ELR (cell line): ENCODE measurements around the gene BICC1.
A peak's percentile ranks its signal among the peaks of the same experiment; 100 is the strongest.
"Not testable (repeated sequence)": the region's sequence is repeated elsewhere in the genome, so short reads cannot be mapped to it uniquely, and the experiment has no call there.

Experiments
- DNase-seq: peaks from one replicate; pipeline ENCODE4 v3.0.0-alpha.2; 2015; ENCODE audit warnings: low read depth

Gene BICC1

DNA sequence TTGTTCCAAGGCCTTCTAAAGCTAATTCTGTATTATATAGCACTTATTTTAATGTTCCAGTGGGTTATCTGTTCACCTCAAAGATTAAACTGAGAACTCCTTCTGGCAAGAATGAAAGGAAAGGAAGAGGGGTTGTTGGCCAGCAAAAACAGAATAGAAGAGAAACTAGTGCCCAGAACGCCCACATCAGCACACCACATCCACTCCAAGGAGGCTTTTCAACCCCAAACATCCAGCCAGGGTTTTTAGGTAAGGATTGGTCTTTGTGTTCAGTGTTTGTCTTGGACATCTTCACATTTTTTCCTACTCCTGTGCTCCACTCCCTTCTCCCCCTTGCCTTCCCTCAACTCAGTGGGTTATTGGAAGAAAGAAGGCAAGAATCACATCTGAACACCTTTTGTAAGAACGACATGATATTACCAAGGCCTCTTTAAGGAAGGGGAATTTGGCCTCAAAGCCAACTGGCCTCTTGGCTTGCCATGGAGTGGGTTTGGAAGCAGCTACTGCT, 55.8 kb downstream of the BICC1 start:
- DNase-seq = no peak

- DNase-seq = no peak
Observed at GRCh38 chr10:58570307-58570723, 57.6 kb downstream of the BICC1 start.

GRCh38 chr10:58570979-58571378, 58.3 kb downstream of the BICC1 start:
- DNase-seq = no peak

GRCh38 chr10:58573144-58573543, 60.5 kb downstream of the BICC1 start:
- DNase-seq = no peak

GRCh38 chr10:58574058-58574457, 61.4 kb downstream of the BICC1 start:
- no peak for DNase-seq

- DNase-seq = no peak
Observed at GRCh38 chr10:58575491-58575890, 62.8 kb downstream of the BICC1 start.

- no peak for DNase-seq
Observed at GRCh38 chr10:58576751-58577436, 64.2 kb downstream of the BICC1 start.

- DNase-seq = peak; percentile 5
Observed at GRCh38 chr10:58577437-58577777, 64.7 kb downstream of the BICC1 start.

DNA sequence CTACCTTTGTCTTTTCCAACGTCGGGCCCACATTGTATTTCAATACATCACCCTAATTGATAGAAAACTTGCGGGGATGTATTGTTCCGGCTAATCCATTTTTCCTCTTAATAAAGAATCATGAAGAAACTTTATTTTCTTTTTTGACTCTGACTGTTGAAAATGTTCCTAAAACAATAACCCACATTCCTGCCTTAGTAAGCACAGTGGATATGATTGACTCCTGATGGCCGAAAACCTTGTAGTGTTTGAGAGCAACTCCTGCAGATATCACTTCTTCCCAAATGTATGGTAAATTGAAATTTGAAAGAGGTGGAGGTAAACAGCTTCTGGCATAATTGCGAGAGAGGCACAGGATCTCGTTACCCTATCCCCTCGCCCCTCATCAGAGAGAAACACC, 65.7 kb downstream of the BICC1 start:
- DNase-seq = no peak

GRCh38 chr10:58579011-58579655, 66.5 kb downstream of the BICC1 start:
- DNase-seq = no peak

DNA sequence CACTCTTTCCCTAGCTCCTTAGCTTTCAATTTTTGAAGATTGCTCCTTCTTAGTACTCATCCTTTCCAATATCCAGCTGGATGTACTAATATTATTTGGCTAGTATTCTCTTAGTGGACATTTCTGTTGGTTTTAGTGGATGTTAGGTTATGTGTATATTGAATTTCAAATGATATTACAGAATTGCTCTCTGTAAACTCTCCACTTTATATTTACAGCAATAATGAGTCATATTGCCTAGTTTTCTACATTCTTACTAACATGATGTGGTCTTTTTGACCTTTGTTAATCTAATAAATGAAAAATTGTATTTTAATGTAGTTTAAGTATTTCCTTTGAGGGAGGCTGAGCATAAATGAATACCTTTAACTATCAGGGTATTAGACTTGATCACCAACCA, 69.4 kb downstream of the BICC1 start:
- DNase-seq = no peak

DNA sequence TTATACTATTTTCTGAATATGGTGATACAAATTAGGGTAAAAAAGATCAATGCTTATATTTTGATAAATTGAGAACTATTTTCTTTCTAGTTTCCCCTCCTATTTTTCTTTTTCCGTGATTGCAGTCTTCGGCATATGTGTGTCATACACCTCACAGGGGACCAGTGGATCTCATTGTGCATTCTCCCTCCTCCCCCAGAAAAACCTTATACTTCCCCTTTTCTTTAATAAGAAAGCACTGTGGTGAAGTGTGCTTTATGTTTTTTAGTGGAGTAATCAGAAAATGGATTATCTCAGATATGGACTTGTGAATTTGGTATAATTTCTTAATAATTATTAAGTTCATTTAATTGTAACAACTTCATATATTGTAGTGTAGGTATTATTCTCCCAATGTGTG, 72.8 kb downstream of the BICC1 start:
- DNase-seq = no peak

GRCh38 chr10:58586282-58587245, 73.9 kb downstream of the BICC1 start:
- DNase-seq = no peak

GRCh38 chr10:58587676-58588075, 75.0 kb downstream of the BICC1 start:
- DNase-seq = peak; percentile 21

- DNase-seq = no peak
Observed at GRCh38 chr10:58588673-58589265, 76.1 kb downstream of the BICC1 start.

DNA sequence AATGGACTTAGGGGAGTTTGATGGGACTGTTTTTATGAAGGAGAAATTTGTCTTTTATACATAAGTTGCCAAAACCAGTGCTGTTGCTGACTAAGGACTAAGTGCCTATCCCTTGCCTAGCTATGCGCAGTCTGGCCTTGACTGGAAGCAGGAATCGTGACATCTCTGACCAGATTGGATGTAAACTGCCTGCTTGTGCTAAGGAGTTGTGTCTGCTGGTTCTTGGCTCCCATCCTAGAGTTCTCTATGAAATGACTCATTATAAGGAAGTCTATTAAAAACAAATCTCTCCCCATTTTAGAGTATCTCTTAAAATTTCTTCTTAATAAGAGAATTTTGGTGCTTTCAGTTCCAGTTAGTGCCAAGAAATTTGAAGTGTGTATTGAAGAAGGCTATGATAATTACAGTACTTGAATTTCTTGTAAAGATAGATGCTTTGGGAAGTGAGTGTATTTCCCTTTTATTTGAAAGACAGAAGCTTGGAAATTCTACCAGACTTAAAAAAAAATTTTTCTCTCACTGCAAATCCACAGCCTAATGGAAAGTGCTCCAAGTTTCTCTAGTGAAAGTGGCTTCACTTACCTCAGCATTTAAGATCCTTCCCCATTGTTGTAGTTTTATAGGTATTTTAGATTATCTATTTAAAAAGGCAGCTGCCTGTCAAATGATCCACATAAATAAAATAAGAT, 77.6 kb downstream of the BICC1 start:
- DNase-seq = peak; percentile 86

GRCh38 chr10:58590924-58591323, 78.3 kb downstream of the BICC1 start:
- no peak for DNase-seq

DNA sequence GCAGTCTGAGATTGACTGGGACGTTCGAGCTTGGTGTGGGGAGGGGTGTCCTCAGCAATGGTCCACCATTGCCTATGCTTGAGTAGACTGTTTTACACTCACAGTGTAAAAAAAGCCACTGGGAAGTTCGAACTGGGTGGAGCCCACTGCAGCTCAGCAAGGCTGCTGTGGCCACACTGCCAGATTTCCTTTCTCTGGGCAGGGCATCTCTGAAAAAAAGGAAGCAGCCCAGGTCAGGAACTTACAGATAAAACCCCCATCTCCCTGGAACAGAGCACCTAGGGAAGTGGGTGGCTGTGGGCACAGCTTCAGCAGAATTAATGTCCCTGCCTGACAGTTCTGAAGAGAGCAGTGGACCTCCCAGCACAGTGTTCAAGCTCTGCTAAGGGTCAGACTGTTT, 80.3 kb downstream of the BICC1 start:
- no peak for DNase-seq

- DNase-seq = not testable (repeated sequence)
Observed at GRCh38 chr10:58597211-58597610, 84.5 kb downstream of the BICC1 start.

- DNase-seq = no peak
Observed at GRCh38 chr10:58599927-58600553, 87.4 kb downstream of the BICC1 start.

GRCh38 chr10:58608351-58608750, 95.7 kb downstream of the BICC1 start:
- peak; percentile 5 for DNase-seq
